ENCODE results near the gene DNAJC30. TPM values are rescaled to one million over a fixed set of nuclear protein-coding genes. Genes with fewer than 3 reads are reported as not detected.

Gene DNAJC30
- polyA plus RNA-seq, 1 donor (not counting 4 experiments of a cell fraction or from before 2014, with no cell fraction given), result 4.9 TPM

DNA sequence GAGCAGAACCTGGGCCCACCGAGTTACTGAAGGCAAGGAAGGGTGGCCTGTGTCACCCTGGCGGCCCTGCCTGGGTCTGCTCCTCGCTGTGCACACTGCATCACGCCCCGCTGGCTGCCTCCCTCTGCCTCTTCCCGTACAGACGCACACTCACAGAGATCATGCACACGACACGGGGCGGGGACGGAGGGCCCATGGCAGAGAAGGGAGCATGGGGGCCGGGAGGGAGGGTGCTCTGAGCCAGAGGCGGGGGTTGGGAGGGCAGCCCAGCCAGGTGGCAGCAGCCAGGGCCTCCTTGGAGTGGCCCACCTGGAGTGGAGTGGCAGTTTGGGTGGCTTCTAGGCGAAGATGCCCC, 16.8 kb upstream of the DNAJC30 start:
- H2AFZ ChIP-seq (ENCODE audit: control insufficient read depth, low read length), result no peak overlapping the region
- H3K4me2 ChIP-seq (ENCODE audit: control insufficient read depth, extremely low read depth, insufficient read depth, low read depth, low read length), result no peak overlapping the region
- dilution Hi-C loops (cut with MboI; ENCODE audit: extremely low pct_ligation_motif_present, low sequenced_read_pairs), result no loop called here
- no peaks in the 10 kb centered on the region for H3K9me1 ChIP-seq (ENCODE audit: control insufficient read depth, extremely low read depth, insufficient read depth, low read length)
- H4K20me1 ChIP-seq (ENCODE audit: control insufficient read depth, extremely low read depth, insufficient read depth, low read length), result peaks cover 14% of the 10 kb centered on the region
- H3K9ac ChIP-seq (ENCODE audit: control insufficient read depth, extremely low read depth, insufficient read depth, low read length), result no peak overlapping the region
- H3K36me3 ChIP-seq (ENCODE audit: control insufficient read depth in 2 of 2, extremely low read depth in 1 of 2, insufficient read depth in 2 of 2, low read length in 2 of 2), result peaks cover 38 to 62% of the 10 kb centered on the region in 2 experiments
- no peak overlapping the region for H3K27ac ChIP-seq (ENCODE audit: control insufficient read depth, insufficient read depth, low read length)
- no peaks in the 10 kb centered on the region for H3K27me3 ChIP-seq (ENCODE audit: control insufficient read depth, extremely low read depth, insufficient read depth, low read length)
- DNase-seq (ENCODE audit: low read depth, low spot score) (no peak), FAIRE-seq (no peak)
- H3K4me1 ChIP-seq (ENCODE audit: control insufficient read depth, extremely low read depth, insufficient read depth, low read length), result peaks cover 8% of the 10 kb centered on the region
- H3K9me3 ChIP-seq (ENCODE audit: control insufficient read depth, low read depth, low read length), result no peaks in the 10 kb centered on the region
- no peak overlapping the region for H3K4me3 ChIP-seq (ENCODE audit: control insufficient read depth in 2 of 3, extremely low read depth in 1 of 3, insufficient read depth in 2 of 3, low read depth in 1 of 3, low read length in 3 of 3)
- no peak for TF ChIP-seq EZH2 (IDR thresholded peaks at IDR 0.05; ENCODE audit: low read length)
- TF ChIP-seq, protein P1, sequence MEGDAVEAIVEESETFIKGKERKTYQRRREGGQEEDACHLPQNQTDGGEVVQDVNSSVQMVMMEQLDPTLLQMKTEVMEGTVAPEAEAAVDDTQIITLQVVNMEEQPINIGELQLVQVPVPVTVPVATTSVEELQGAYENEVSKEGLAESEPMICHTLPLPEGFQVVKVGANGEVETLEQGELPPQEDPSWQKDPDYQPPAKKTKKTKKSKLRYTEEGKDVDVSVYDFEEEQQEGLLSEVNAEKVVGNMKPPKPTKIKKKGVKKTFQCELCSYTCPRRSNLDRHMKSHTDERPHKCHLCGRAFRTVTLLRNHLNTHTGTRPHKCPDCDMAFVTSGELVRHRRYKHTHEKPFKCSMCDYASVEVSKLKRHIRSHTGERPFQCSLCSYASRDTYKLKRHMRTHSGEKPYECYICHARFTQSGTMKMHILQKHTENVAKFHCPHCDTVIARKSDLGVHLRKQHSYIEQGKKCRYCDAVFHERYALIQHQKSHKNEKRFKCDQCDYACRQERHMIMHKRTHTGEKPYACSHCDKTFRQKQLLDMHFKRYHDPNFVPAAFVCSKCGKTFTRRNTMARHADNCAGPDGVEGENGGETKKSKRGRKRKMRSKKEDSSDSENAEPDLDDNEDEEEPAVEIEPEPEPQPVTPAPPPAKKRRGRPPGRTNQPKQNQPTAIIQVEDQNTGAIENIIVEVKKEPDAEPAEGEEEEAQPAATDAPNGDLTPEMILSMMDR (optimal IDR thresholded peaks at IDR 0.05 in 1 of 3, IDR thresholded peaks at IDR 0.05 in 1 of 3, conservative IDR thresholded peaks at IDR 0.05 in 1 of 3; ENCODE audit: extremely low read depth in 1 of 3, insufficient read depth in 2 of 3, low read length in 3 of 3), result no peak
- H3K79me2 ChIP-seq (ENCODE audit: control insufficient read depth, insufficient read depth, low read length), result no peaks in the 10 kb centered on the region

DNA sequence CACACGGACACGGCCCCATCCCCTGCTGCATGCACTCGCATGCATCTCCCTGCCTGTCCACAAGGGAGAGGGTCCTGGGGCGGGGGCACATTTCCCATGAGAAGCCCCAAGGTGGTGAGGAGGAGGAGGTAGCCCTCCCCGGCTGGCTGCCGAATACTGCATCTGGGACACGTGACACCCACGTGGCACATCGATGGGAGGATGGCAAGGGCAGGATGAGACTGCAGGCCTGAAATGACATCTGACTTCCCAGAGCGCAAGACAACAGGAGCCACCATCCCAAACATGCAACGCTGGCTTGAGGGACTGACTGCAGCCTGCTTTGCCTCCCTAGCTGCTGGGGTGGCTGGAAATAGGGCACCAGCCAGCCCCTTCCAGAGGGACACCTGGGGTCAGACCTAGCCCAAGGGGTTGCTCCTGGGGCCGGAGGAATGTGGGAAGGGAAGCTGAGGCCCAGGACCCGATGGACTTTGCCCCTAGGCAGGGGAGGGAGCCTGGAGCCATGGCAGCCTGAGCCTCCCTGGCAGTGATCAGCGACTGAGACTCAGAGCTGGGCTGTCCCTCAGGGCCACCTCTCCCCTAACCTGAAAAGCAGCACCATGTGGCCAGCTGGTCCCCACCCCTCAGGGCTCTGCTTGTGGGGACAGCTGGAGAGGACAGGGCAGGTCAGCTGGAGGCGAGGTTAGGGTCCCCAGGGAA, 16.3 kb upstream of the DNAJC30 start:
- Histone ChIP-seq H3K79me2 (ENCODE audit: control insufficient read depth, insufficient read depth, low read length) (no peaks in the 10 kb centered on the region), H3K9me3 (ENCODE audit: control insufficient read depth, low read depth, low read length) (no peaks in the 10 kb centered on the region), H3K36me3 (ENCODE audit: control insufficient read depth in 2 of 2, extremely low read depth in 1 of 2, insufficient read depth in 2 of 2, low read length in 2 of 2) (peaks cover 39 to 57% of the 10 kb centered on the region in 2 experiments), H3K4me1 (ENCODE audit: control insufficient read depth, extremely low read depth, insufficient read depth, low read length) (peaks cover 3% of the 10 kb centered on the region), H3K4me2 (ENCODE audit: control insufficient read depth, extremely low read depth, insufficient read depth, low read depth, low read length) (no peak overlapping the region), H3K9me1 (ENCODE audit: control insufficient read depth, extremely low read depth, insufficient read depth, low read length) (no peaks in the 10 kb centered on the region), H3K4me3 (ENCODE audit: control insufficient read depth in 2 of 3, extremely low read depth in 1 of 3, insufficient read depth in 2 of 3, low read depth in 1 of 3, low read length in 3 of 3) (no peak overlapping the region), H2AFZ (ENCODE audit: control insufficient read depth, low read length) (no peak overlapping the region), H3K9ac (ENCODE audit: control insufficient read depth, extremely low read depth, insufficient read depth, low read length) (no peak overlapping the region), H3K27ac (ENCODE audit: control insufficient read depth, insufficient read depth, low read length) (no peak overlapping the region), H3K27me3 (ENCODE audit: control insufficient read depth, extremely low read depth, insufficient read depth, low read length) (no peaks in the 10 kb centered on the region), H4K20me1 (ENCODE audit: control insufficient read depth, extremely low read depth, insufficient read depth, low read length) (peaks cover 11% of the 10 kb centered on the region)
- TF ChIP-seq EZH2 (IDR thresholded peaks at IDR 0.05; ENCODE audit: low read length), result no peak
- TF ChIP-seq, protein P1 (optimal IDR thresholded peaks at IDR 0.05 in 1 of 3, IDR thresholded peaks at IDR 0.05 in 1 of 3, conservative IDR thresholded peaks at IDR 0.05 in 1 of 3; ENCODE audit: extremely low read depth in 1 of 3, insufficient read depth in 2 of 3, low read length in 3 of 3), result no peak
- dilution Hi-C loops (cut with MboI; ENCODE audit: extremely low pct_ligation_motif_present, low sequenced_read_pairs), result no loop called here
- FAIRE-seq (no peak), DNase-seq (ENCODE audit: low read depth, low spot score) (no peak)
